Lung microvascular endothelial cell (primary cell): ENCODE measurements around the gene RHBG. TPM values are rescaled to one million over a fixed set of nuclear protein-coding genes. Genes with fewer than 3 reads are reported as not detected.
A peak's percentile ranks its signal among the peaks of the same experiment; 100 is the strongest.

Experiments
- DNase-seq, 2 donors: peaks; one replicate each; pipeline versions ENCODE4 v3.0.0 to v3.0.0-alpha.2; 2010; ENCODE audit warnings: low read depth in 2 of 2
- total RNA-seq: library from RNA; depleted of rRNA; stranded (reverse); fragments of >200 nt; gene quantifications from 2 replicates; pipeline ENCODE4 v1.2.1, GENCODE V29; 2014

The RHBG gene
- total RNA-seq, 1 donor from 2014 or later: not detected

GRCh38 chr1:156406251-156406650 lies 37.2 kb downstream of the RHBG start:
- no peak for DNase-seq

DNA sequence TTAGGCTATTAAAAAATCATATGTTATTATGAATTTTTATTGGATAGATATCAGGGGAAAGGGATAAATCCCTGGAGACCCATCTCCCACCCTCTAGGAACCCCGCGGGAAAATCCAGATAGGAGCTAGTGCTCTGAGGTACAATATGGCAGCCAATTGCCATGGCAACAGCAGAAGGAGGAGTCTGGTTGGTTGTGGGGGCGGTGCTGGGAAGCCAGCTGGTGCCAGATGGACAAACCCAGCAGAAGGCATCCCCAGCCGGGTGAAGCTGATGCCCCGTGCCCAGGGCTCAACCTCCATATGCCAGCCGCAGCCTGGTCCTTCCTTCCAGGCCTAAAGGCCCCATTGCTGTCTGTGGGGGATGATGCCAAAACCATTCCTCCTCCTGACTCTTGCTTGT lies 38.3 kb downstream of the RHBG start:
- no peak for DNase-seq

DNA sequence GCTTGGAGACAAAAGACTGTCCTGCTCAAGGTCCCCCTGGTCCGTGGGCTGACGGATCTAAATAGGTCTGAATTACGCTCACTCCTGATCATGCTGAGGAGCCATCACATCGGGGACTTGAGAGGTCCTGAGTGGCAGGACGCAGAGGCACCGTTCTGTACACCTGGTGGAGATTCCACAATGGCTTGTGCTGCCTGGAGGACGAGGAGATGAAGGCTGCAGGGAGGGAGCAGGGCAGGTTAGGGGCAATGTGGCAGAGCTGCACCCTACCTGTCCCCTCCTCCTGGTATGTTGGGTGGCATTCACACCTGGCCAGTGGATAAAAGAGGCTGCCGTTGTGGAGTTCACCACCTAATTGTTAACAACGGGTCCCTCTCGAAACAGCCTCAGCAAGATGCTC lies 38.7 kb downstream of the RHBG start:
- no peak for DNase-seq

DNA sequence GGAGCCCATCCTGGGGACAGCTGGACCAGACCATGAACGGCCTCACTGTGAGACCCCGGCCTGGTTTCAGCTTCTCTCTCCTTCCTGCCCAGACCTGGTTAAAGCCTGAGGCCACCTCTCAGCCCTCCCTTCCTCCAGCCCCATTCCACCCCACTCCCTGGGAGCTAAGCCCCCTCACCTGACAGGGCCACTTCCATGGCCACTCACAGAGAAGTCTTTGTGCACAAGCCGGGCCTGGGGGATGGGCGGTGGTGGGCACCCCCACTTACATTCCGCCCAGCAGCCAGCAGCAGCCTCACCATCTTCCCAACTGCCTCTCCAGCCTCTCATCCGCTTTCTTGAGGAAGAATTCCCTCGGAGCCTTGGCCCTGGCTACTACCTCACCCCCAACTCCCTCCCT lies 40.4 kb downstream of the RHBG start:
- DNase-seq: no peak

GRCh38 chr1:156410238-156410637 lies 41.2 kb downstream of the RHBG start:
- DNase-seq: no peak

DNA sequence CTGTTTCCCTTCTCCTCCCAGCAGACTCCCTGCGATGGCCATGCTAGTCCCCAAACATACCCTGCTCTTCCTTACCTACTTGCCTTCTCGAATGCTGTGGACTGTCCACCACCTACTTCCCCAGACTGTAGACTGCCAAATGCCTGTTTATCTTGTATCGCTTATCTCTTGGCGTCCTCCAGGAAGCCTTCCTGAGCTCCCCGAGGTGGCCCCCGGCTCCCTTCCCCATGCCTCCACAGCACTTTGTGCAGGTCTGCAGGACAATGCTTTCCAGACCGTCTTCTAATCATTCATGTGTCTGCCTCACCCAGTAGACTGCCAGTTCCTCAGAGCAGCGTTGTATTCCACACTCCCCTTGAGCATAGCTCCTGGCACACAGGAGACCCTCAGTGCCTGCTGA lies 41.7 kb downstream of the RHBG start:
- DNase-seq: no peak

DNA sequence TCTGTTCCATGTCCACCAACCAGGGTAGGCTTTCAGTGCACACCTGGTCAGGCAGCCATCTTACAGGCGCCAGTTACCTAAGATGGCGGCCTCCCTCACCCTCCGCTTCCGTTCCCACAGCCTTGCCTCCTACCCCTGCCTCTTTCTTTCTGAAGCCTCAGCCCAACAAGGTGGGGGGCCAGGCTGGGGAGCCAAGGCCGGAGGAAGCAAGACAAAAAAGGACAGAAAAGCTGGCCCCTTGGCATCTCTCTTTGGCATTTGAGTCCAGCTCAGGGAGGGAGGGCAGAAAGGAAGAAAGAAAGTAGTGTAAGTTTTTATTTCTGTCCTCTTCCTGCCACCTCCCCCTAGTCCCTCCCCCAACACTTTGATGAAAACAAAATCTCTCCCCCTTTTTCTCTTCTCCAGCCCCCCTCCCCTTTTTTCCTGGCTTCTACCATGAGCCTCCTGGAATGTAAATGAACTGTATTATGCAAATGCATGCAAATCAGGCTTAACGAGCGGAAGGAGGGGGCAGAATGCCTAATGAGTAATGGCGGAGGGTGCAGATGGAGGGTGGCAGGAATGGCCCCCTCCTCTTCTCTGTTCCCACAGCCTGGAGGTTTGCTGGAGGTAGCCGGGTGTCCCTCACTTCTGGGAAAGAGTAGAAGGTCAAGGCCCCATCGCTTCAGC lies 43.8 kb downstream of the RHBG start:
- no peak for DNase-seq

DNA sequence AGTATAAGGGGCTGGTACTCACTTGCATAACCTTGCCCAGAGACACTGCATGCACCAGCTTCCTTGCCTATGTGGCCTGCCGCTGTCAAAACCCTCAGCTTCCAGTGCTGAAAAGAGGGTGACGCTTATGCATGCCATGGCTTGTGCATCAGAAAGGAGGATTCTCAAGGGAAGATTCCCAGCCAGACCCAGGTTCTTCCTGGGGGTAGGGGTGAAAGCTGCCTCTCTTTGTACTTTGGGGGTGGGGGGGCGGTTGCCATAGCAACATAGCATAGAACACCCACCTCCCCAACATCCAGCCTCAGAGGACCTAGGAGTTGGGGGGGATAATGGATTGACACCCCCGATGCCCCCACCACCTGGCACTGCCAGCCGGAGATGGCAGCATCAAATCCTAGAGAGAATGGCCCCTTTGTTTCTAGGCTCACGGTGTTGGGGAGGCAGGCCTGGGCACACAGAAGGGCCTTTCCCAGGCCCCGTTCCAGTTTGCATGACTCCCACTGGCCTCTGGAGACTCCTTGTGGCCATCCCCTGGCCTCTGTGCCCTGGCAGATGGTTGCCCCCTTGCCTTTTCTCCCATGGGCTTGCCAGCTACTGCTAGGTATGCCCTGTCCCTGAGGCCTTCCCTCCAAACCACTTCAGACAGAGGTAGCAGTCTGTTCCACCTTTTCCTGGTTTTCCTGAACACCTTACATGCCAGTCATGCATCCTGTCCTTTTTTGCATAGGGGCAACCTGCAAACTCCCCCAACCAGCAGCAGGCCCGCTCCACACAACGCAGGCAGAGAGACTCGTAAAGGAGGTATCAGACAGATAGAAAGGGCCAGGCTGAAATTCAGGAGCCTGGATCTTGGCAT lies 44.6 kb downstream of the RHBG start:
- DNase-seq: no peak

DNA sequence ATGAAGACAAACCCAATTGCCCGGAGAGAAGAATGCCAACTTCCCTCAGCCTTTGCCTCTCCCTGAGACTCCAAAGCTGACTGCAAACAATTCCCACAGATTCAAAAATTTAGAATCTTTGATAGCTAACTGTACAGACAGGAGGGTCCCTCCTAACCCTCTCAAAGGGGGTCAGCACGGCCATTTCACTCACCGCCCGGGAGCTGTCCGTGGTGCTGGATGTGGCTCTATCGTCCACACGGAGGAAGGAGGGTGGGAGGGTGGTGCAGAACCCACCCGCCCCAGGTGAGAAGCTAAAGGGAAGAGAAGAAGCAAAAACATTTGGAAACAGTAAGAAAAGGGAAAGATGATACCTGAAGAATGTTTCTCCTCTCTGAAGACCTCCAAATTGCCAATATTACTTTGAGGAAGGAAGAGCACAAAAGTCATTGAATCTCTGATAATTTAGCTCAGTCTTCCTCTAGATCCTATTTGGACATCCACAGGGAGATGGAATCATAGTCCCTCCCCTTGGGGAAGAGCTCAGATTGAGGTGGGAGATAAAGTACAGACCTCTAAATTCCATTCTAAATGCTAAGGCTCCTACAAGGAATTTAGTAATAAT lies 45.6 kb downstream of the RHBG start:
- no peak for DNase-seq

GRCh38 chr1:156416993-156417392 lies 48.0 kb downstream of the RHBG start:
- no peak for DNase-seq

- no peak for DNase-seq
Measured at GRCh38 chr1:156417401-156418020, 48.5 kb downstream of the RHBG start.

DNA sequence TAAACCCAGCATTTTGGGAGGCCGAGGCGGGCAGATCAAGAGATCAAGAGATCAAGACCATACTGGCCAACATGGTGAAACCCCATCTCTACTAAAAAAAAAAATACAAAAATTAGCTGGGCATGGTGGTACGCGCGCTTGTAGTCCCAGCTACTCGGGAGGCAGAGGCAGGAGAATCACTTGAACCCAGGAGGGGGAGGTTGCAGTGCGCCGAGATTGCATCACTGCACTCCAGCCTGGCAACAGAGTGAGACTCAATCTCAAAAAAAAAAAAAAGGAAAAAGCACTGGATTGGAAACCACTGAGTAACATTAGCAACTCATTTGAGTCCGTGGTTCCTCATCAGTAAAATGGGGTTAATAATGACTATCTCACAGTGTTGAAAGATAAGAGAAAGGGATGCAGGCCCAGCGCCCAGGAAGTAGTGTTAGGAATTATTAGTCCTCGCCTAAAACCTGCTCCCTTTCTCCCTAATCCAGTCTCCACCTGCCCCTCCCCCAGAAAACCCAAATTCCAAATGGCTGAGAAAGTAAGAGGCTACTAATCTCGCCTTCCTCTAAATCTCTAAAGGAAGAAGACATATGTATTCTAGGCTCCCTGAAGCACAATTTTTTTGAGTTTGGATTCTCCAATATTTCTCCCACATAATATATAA lies 49.5 kb downstream of the RHBG start:
- no peak for DNase-seq

GRCh38 chr1:156419854-156420204 lies 50.8 kb downstream of the RHBG start:
- no peak for DNase-seq

DNA sequence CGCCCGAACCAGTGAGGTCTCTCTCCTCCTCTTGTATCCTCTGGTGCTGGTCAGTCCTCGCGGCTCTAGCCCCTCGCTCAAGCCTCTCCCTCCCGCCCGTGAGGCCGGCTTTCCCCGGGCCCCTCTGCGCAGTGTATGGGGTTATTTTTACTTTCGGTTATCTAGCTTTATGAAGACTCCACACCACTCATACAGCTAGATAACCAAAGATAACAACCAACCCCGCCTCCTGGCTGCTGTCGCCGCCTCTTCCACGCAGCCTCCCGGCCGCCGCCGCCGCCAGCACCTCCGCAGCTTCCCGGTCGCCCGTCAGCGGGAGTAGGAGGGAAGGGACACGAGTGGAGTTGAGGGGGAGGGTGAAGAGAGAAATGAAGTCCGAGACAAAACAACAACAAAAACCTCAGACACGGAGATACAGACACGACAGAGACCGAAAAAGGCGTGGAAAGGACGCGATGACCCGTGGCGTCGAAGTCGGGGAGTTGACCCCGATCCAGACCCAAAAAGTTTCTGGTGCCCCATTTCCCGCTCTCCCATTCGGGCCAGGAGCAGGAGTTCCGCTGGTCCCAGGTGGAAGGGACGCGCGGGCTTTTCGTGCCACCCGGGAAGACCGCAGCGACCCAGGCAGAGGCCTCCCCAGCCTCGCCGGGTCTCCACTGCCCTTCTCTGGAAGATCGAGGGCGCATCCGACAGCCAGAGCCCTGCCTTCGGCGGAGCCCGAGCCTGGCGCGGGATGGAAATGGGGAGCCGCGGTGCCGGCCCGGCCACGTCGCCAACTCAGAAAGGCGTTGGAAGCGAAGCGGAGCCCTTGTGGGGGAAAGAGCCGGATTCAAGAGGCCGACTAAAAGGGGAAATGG lies 51.4 kb downstream of the RHBG start:
- no peak for DNase-seq

- peak; percentile 57 to 80 for DNase-seq
Measured at GRCh38 chr1:156421062-156421938, 52.3 kb downstream of the RHBG start.

DNA sequence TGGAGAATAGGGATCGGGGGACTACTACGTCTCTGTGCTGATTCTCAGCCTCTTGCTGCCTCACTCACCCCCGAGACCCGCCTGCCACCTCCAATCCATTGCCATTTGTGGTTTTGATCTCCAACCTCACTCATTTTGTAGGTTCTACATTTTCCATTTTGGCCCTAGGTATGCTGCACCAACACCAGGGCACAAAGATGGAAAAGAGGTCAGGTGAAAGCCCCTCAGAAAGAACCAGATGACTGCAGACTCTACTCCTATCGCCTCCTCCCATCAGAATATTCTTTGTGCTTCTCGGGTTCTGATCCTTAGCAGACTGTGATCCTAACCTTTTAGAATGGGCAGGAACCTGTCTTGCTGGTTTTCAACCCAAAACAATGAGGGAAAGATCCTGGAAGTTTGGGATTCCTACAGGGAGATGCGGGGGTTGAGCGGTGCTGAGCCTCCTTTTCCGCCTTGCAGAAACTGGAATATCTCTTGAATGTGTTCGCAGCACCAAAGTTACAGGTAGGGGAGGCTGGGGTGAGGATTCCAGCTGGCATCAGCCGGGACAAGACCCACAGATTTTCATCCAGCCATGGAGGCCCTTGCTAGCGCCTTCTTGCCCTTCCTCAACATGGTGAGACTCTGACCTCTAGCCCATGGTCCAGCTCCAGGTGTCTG lies 53.1 kb downstream of the RHBG start:
- DNase-seq: no peak

DNA sequence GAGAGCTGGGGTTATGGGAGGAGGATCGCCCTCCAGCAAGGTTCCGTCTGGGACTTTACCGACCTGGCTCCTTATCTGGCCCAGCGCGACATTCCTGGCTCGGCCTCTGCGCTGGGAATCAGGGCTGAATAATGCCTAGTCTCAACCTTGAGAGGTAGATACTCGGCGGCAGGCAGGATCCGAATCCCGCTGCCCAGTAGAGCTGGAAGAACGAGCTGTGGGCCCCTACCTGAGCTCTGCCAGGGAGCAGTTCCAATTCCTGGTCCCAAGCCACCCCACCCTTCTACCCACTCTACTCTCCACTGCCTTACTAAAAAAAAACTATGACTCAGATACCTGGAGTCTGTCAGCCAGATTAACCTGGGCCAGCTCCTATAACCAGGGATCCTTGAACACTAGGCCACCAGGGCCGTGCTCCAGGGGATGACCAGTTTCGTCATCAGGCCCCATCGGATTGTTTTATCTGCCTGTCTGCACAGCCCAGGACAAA lies 53.6 kb downstream of the RHBG start:
- DNase-seq: no peak

GRCh38 chr1:156423422-156424352 lies 54.7 kb downstream of the RHBG start:
- no peak for DNase-seq
